SJSA1 (cell line): ENCODE measurements around the gene RPS27. TPM values are rescaled to one million over a fixed set of nuclear protein-coding genes. Genes with fewer than 3 reads are reported as not detected.
A peak's percentile ranks its signal among the peaks of the same experiment; 100 is the strongest.
"Not testable (repeated sequence)": the region's sequence is repeated elsewhere in the genome, so short reads cannot be mapped to it uniquely, and the experiment has no call there.

Source experiments
- DNase-seq, 2 experiments: peaks; one replicate each; pipeline ENCODE4 v3.0.0-alpha.2; 2015 to 2020; ENCODE audit warnings: low spot score in 2 of 2, low read depth in 1 of 2
- H3K27ac ChIP-seq: fragments of 250-450 bp; sonication (Bioruptor Pico); 2 replicates; pipeline ENCODE4 v1.5.1; 2020; ENCODE audit warnings: mild to moderate bottlenecking, moderate library complexity
- H3K27me3 ChIP-seq: fragments of 250-450 bp; sonication (Bioruptor Pico); replicated peaks from 2 replicates; pipeline ENCODE4 v1.5.1; 2020; ENCODE audit warnings: mild to moderate bottlenecking, moderate library complexity
- H3K36me3 ChIP-seq: fragments of 250-450 bp; sonication (Bioruptor Pico); 2 replicates; pipeline ENCODE4 v1.5.1; 2020; ENCODE audit warnings: mild to moderate bottlenecking
- H3K4me1 ChIP-seq: fragments of 250-450 bp; sonication (Bioruptor Pico); replicated peaks from 2 replicates; pipeline ENCODE4 v1.6.1; 2021; ENCODE audit warnings: mild to moderate bottlenecking
- H3K4me3 ChIP-seq: fragments of 250-450 bp; sonication (Bioruptor Pico); 2 replicates; pipeline ENCODE4 v1.5.1; 2020; ENCODE audit warnings: mild to moderate bottlenecking
- H3K9me3 ChIP-seq: fragments of 250-450 bp; sonication (Bioruptor Pico); replicated peaks from 2 replicates; pipeline ENCODE4 v1.5.1; 2020; ENCODE audit warnings: mild to moderate bottlenecking
- total RNA-seq: library from RNA; depleted of rRNA; stranded (reverse); fragments of >200 nt; shearing (Covaris generic); gene quantifications from 2 replicates; pipeline ENCODE4 v1.2.3, GENCODE V29; 2014

RPS27 gene
- total RNA-seq, 1 experiment from 2014 or later: 2,337 TPM

- no peak for DNase-seq
- Histone ChIP-seq H3K9me3 (no peaks in the 10 kb centered on the region), H3K27me3 (no peaks in the 10 kb centered on the region), H3K4me3 (peak overlapping the region; percentile 51), H3K36me3 (no peaks in the 10 kb centered on the region), H3K27ac (peak overlapping the region; percentile 82; the same call in 1 of the 2 replicates), H3K4me1 (peaks cover 27% of the 10 kb centered on the region)
These were observed 22.6 kb upstream of the RPS27 start for GRCh38 chr1:153968000-153968363.

GRCh38 chr1:153968408-153968807 is 22.2 kb upstream of the RPS27 start:
- peaks cover 27% of the 10 kb centered on the region for H3K4me1 ChIP-seq

GRCh38 chr1:153968972-153969371 is 21.6 kb upstream of the RPS27 start:
- peaks cover 5% of the 10 kb centered on the region for H3K36me3 ChIP-seq
- no peak for DNase-seq
- H3K4me1 ChIP-seq: peaks cover 24% of the 10 kb centered on the region
- no peaks in the 10 kb centered on the region for H3K27me3 ChIP-seq
- no peak overlapping the region for H3K4me3 ChIP-seq
- H3K27ac ChIP-seq: no peak overlapping the region
- no peaks in the 10 kb centered on the region for H3K9me3 ChIP-seq

More at GRCh38 chr1:153968408-153968807, 22.2 kb upstream of the RPS27 start:
- Histone ChIP-seq H3K36me3 (no peaks in the 10 kb centered on the region; the same call in 1 of the 2 replicates), H3K9me3 (no peaks in the 10 kb centered on the region), H3K27me3 (no peaks in the 10 kb centered on the region), H3K4me3 (no peak overlapping the region), H3K27ac (no peak overlapping the region)
- DNase-seq: no peak

GRCh38 chr1:153970346-153970745 is 20.2 kb upstream of the RPS27 start:
- Histone ChIP-seq H3K36me3 (peaks cover 19% of the 10 kb centered on the region), H3K9me3 (no peaks in the 10 kb centered on the region)

GRCh38 chr1:153973071-153973470 is 17.5 kb upstream of the RPS27 start:
- peaks cover 10% of the 10 kb centered on the region for H3K4me1 ChIP-seq
- DNase-seq: no peak
- H3K27me3 ChIP-seq: no peaks in the 10 kb centered on the region
- H3K9me3 ChIP-seq: no peaks in the 10 kb centered on the region
- no peak overlapping the region for H3K4me3 ChIP-seq
- H3K27ac ChIP-seq: no peak overlapping the region
- H3K36me3 ChIP-seq: peaks cover 33% of the 10 kb centered on the region

More at GRCh38 chr1:153970346-153970745, 20.2 kb upstream of the RPS27 start:
- DNase-seq: no peak
- H3K27ac ChIP-seq: no peak overlapping the region
- H3K27me3 ChIP-seq: no peaks in the 10 kb centered on the region
- no peak overlapping the region for H3K4me3 ChIP-seq
- H3K4me1 ChIP-seq: peaks cover 16% of the 10 kb centered on the region

- no peak overlapping the region for H3K4me3 ChIP-seq
- H3K36me3 ChIP-seq: peaks cover 34% of the 10 kb centered on the region
- H3K27me3 ChIP-seq: no peaks in the 10 kb centered on the region
- no peak overlapping the region for H3K27ac ChIP-seq
- DNase-seq: no peak
- peaks cover 8% of the 10 kb centered on the region for H3K4me1 ChIP-seq
- no peaks in the 10 kb centered on the region for H3K9me3 ChIP-seq
These were observed 17.0 kb upstream of the RPS27 start for GRCh38 chr1:153973525-153973924.

- no peaks in the 10 kb centered on the region for H3K27me3 ChIP-seq
- H3K4me3 ChIP-seq: peak overlapping the region; percentile 70
- no peak for DNase-seq
- no peaks in the 10 kb centered on the region for H3K9me3 ChIP-seq
- peaks cover 8% of the 10 kb centered on the region for H3K4me1 ChIP-seq
- no peak overlapping the region for H3K27ac ChIP-seq
- peaks cover 51% of the 10 kb centered on the region for H3K36me3 ChIP-seq
These were observed 13.7 kb upstream of the RPS27 start for GRCh38 chr1:153976819-153977249.

GRCh38 chr1:153977250-153978240 is 13.0 kb upstream of the RPS27 start, which contains the start of gene JTB:
Gene JTB, minus strand, starts transcription at chr1:153977674. Its CDS starts 422 bp downstream, at chr1:153977252.
- Histone ChIP-seq H3K27ac (no peak within 1 kb of the TSS), H3K4me1 (peaks cover 8% of the 10 kb centered on the region), H3K27me3 (no peaks in the 10 kb centered on the region), H3K9me3 (no peaks in the 10 kb centered on the region), H3K4me3 (peak within 1 kb of the TSS; percentile 70), H3K36me3 (peaks cover 55% of the 10 kb centered on the region)
- peak; percentile 67 to 83 for DNase-seq

GRCh38 chr1:153978274-153978909 is 12.2 kb upstream of the RPS27 start:
- Histone ChIP-seq H3K9me3 (no peaks in the 10 kb centered on the region), H3K27me3 (no peaks in the 10 kb centered on the region), H3K4me1 (peaks cover 8% of the 10 kb centered on the region), H3K36me3 (peaks cover 64% of the 10 kb centered on the region), H3K4me3 (peak overlapping the region; percentile 70), H3K27ac (no peak overlapping the region)
- DNase-seq: no peak

- not testable (repeated sequence) for DNase-seq, H3K4me3 ChIP-seq, H3K27ac ChIP-seq, H3K4me1 ChIP-seq, H3K9me3 ChIP-seq, H3K27me3 ChIP-seq
- peaks cover 62% of the 10 kb centered on the region for H3K36me3 ChIP-seq
These were observed 11.5 kb upstream of the RPS27 start for GRCh38 chr1:153979091-153979490.

- not testable (repeated sequence) for H3K27me3 ChIP-seq, DNase-seq, H3K4me3 ChIP-seq, H3K27ac ChIP-seq, H3K9me3 ChIP-seq
- peaks cover 45% of the 10 kb centered on the region for H3K36me3 ChIP-seq
- peaks cover 18% of the 10 kb centered on the region for H3K4me1 ChIP-seq
These were observed 8.8 kb upstream of the RPS27 start for GRCh38 chr1:153981735-153982134.

GRCh38 chr1:153984123-153984894 is 6.3 kb upstream of the RPS27 start:
- Histone ChIP-seq H3K9me3 (no peaks in the 10 kb centered on the region), H3K4me3 (no peak overlapping the region), H3K36me3 (peaks cover 36% of the 10 kb centered on the region), H3K4me1 (peaks cover 18% of the 10 kb centered on the region), H3K27ac (no peak overlapping the region), H3K27me3 (no peaks in the 10 kb centered on the region)
- DNase-seq: no peak

GRCh38 chr1:153985341-153985912 is 5.1 kb upstream of the RPS27 start:
- Histone ChIP-seq H3K9me3 (no peaks in the 10 kb centered on the region), H3K27me3 (no peaks in the 10 kb centered on the region), H3K27ac (peak overlapping the region; percentile 53), H3K36me3 (peaks cover 36% of the 10 kb centered on the region), H3K4me3 (peak overlapping the region; percentile 52), H3K4me1 (peaks cover 23% of the 10 kb centered on the region)
- peak; percentile 69 to 79 for DNase-seq
